ENCODE measurements around the gene VKORC1. TPM values are rescaled to one million over a fixed set of nuclear protein-coding genes. Genes with fewer than 3 reads are reported as not detected.

Gene VKORC1
- polyA plus RNA-seq, 1 donor from 2014 or later: 90.7 TPM

DNA sequence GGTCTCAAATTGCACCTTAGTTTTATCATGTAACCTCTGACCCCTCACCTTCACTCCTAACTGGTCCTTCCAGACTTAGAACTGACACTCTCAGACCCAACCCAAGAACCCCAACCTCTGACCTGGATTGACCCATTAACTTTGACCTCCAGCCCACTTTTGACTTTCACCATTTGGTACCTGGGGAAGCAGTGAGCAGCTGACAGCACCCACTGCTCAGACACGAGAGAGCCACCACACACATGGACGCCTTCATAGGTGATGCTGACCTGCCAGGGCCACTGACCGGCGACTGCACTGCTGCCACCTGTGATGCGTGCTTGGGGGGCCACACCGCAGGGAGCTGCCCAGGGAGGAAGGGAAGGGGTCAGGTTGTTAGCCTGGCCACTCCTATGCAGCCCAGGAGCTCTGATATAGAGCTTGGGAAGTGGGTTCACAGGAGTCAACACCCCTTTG lies 38.5 kb upstream of the VKORC1 start:
- no peak overlapping the region for H3K4me3 Mint-ChIP-seq
- no peaks in the 10 kb centered on the region for H3K4me1 Mint-ChIP-seq
- H3K27me3 Mint-ChIP-seq: no peaks in the 10 kb centered on the region
- peak overlapping the region in 1 of 3 donors; percentile 31 for H3K27ac Mint-ChIP-seq
- H3K9me3 Mint-ChIP-seq: no peaks in the 10 kb centered on the region
- H3K36me3 Mint-ChIP-seq: no peaks in the 10 kb centered on the region

DNA sequence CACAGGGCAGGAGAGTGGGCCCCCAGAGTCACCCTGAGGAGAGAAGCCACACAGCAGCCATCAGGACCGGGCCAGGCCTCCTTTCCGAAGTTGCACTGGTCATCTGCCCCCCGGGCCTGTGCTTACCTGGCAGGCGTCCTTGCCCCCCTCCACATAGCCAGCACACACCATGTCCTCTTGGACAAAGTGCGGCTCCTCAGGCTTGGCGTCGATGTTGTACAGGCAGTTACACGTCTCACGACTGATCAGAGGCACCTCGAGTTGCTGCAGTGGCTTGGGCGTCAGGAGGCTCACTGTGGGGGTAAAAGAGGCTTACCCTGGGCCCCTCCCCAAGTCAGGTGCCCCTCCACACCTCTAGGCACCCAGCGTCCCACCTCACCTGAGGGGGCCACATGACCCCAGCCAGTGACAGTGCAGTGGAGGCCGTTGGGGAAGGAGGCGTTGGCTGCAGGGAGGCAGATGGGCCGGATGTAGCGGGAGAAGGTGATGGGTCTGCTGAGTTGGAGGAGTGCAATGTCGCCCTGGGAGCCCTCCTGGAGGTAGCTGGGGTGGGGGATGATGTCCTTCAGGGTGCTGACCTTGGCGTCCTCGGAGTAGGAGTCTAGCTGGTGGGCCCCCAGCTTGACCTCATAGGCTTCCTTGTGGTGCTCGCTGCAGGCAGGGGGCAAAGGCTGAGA lies 37.8 kb upstream of the VKORC1 start:
- Mint-ChIP-seq H3K9me3 (no peaks in the 10 kb centered on the region), H3K36me3 (no peaks in the 10 kb centered on the region), H3K27ac (peak overlapping the region in 1 of 3 donors; percentile 31), H3K4me1 (no peaks in the 10 kb centered on the region), H3K27me3 (no peaks in the 10 kb centered on the region), H3K4me3 (no peak overlapping the region)

DNA sequence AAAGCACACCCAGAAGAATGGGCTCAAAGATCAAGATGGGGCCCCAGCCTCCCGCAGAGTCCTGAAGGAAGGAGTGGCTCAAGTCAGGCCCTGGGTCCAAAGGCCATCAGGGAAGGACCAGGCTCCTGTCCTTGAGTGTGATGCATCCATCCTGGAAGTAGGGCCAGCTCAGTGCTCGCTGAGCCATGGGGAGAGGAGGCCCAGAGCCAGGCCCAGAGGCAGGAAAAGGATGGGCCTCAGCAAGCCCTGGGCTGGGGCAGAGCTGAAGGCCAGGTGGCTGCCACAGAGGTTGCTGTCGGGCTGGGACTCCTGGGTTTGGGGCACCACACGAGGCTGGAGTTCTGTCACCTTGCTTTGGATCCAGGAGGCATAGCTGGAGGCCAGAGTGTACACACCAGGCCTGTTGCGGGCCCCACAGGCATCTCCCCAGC lies 37.3 kb upstream of the VKORC1 start:
- Mint-ChIP-seq H3K27ac (no peak overlapping the region), H3K9me3 (no peaks in the 10 kb centered on the region), H3K27me3 (no peaks in the 10 kb centered on the region), H3K4me3 (no peak overlapping the region), H3K4me1 (no peaks in the 10 kb centered on the region), H3K36me3 (no peaks in the 10 kb centered on the region)

DNA sequence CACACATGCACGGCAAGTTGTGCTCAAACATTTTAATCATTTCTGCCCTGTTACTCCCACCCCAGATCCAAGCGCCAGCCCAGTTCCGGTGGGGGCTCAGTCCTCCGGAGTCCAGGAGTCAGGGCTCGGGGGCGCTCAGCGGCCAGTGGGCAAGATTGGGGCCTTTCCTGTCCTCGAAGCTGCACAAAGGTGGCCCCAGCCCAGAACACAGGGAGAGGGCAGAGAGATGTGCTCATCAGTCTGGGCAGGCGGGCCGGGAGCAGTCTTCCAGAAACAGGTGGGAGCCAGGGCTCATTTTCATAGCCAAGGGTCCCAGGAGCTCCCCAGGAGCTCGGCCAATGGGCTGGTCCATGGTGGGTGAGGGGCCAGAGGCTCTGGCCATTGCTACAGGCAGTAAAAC lies 36.8 kb upstream of the VKORC1 start:
- H3K4me1 Mint-ChIP-seq: no peaks in the 10 kb centered on the region
- H3K27me3 Mint-ChIP-seq: no peaks in the 10 kb centered on the region
- H3K36me3 Mint-ChIP-seq: no peaks in the 10 kb centered on the region
- no peak overlapping the region for H3K4me3 Mint-ChIP-seq
- H3K9me3 Mint-ChIP-seq: no peaks in the 10 kb centered on the region
- H3K27ac Mint-ChIP-seq: no peak overlapping the region

DNA sequence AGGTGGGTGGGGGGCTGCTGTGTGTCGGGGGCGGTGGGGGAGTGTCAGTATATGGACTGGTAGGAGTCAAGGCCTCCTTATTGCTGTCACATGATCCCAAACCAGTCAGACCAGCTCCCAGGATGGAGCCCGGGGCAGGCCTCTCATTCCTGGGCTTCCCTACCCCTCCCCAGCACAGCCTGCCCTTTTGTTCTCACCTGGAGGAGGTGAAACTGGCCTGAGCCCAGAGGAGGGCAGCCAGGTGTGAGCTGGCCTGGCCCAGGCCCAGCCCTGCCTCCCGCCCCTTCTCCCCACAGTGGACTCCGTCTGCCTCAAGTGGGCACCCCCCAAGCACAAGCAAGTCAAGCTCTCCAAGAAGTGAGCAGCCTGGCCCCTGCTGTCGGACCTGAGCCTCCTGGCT lies 36.3 kb upstream of the VKORC1 start:
- H3K9me3 Mint-ChIP-seq: no peaks in the 10 kb centered on the region
- H3K4me3 Mint-ChIP-seq: no peak overlapping the region
- H3K4me1 Mint-ChIP-seq: peaks cover 0 to under 1% (median 0%) of the 10 kb centered on the region in 3 donors
- H3K36me3 Mint-ChIP-seq: no peaks in the 10 kb centered on the region
- no peaks in the 10 kb centered on the region for H3K27me3 Mint-ChIP-seq
- H3K27ac Mint-ChIP-seq: no peak overlapping the region

DNA sequence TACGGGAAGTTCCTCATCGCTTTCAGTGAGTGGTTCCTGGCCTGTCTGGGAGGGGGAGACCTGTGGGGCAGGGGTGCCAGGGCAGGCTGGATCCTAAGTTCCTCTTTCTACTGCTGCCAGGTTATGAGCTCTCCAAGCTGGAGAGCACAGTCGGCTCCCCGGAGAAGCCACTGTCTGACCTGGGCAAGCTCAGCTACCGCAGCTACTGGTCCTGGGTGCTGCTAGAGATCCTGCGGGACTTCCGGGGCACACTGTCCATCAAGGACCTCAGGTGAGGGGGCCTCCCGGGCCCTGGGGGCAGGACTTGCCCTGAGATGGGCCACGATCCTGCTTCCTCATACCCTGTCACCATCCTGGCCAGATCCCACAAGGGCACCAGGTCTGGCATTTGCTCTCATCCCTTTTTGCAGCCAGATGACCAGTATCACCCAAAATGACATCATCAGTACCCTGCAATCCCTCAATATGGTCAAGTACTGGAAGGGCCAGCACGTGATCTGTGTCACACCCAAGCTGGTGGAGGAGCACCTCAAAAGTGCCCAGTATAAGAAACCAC lies 35.8 kb upstream of the VKORC1 start:
- Mint-ChIP-seq H3K36me3 (no peaks in the 10 kb centered on the region), H3K4me3 (no peak overlapping the region), H3K9me3 (no peaks in the 10 kb centered on the region), H3K27me3 (no peaks in the 10 kb centered on the region), H3K27ac (no peak overlapping the region), H3K4me1 (peaks cover 0 to 2% (median 0%) of the 10 kb centered on the region in 3 donors)

DNA sequence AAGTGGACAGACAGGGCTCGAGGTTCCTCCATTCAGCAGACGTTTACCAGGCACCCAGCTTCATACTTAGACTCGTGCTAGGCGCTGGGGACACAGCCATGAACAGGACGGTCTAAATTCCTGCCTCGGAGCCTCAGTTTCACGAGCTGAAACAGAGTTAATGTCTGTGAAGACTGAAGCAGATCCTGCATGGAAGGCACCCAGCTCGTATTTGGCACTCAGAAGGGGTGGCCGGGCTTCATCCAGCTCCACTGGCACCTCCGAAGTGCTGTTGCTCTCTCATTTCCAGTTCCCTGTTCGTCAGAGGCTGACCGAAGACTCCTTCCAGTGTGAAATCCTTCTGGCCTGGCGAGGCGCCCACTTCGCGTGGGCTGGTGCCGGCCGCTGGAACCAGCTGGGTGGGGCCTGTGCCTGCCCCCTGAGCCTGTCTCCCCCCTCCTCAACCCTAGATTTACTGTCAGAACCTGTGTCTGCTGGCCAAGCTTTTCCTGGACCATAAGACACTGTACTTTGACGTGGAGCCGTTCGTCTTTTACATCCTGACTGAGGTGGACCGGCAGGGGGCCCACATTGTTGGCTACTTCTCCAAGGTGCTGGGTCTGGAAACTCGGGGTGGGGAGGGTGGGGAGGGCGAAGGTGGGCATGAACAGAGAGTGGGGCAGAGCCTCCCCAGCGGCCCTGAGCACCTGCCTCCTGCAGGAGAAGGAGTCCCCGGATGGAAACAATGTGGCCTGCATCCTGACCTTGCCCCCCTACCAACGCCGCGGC lies 35.2 kb upstream of the VKORC1 start:
- Mint-ChIP-seq H3K4me1 (peaks cover 0 to 2% (median 0%) of the 10 kb centered on the region in 3 donors), H3K27ac (no peak overlapping the region), H3K27me3 (no peaks in the 10 kb centered on the region), H3K4me3 (no peak overlapping the region), H3K9me3 (no peaks in the 10 kb centered on the region), H3K36me3 (no peaks in the 10 kb centered on the region)

DNA sequence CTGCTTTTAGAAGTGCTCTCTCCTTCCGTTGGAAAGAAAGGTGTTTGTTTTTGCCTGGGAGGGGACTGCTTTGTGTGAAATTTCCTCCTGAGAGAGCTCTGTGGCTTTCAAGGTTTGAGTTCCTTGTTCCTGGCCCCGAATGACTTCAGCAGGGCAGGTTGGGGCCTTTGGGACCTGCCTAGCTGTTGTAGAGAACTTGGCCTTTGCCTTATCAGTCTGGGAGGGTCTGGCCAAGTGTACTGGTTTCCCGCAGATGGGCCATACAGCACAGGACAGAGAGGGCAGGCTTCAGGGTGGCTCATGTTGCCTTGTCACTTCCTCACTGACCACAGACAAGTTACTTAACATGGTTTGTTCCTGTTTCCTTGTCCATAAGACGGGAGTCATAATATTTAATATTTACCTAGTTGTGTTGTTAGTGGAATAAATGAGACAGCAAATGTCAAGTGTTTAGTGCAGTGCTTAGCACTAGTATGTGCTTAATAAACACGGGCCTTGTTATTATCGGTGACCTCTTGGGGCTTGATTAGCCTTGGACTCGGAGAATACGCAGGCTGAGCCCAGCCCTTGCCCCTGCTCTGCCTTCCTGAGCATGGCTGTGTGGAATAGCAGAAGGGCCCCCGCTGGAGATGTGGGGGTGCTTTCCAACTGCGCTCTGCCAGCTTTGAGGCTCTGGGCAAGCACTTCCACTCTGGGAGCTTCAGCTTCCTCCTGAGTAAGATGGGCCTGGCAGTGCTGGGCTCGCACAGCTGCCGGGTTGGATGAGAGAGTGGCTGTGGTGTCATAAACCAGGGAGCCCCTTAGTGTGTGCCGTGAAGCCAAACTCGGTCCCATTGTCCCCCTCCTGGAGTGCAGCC lies 34.3 kb upstream of the VKORC1 start:
- Mint-ChIP-seq H3K9me3 (no peaks in the 10 kb centered on the region), H3K27me3 (no peaks in the 10 kb centered on the region), H3K4me1 (peaks cover 0 to 2% (median 0%) of the 10 kb centered on the region in 3 donors), H3K36me3 (no peaks in the 10 kb centered on the region), H3K4me3 (peak overlapping the region in 1 of 4 donors; percentile 78), H3K27ac (no peak overlapping the region)

DNA sequence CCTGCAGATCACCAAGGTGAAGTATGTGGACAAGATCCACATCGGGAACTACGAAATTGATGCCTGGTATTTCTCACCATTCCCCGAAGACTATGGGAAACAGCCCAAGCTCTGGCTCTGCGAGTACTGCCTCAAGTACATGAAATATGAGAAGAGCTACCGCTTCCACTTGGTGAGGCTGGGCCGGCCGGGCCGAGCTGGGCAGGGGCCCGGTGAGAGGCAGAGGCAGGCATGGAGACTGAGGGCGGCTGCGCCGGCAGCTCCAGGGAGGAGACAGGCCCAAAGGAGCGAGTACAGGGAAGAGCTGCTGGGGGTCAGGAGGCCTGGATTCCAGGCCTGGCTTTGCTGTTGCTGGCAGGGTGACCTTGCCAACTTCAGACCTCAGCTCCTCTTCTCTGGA lies 32.6 kb upstream of the VKORC1 start:
- no peak overlapping the region for H3K4me3 Mint-ChIP-seq
- H3K9me3 Mint-ChIP-seq: no peaks in the 10 kb centered on the region
- no peaks in the 10 kb centered on the region for H3K27me3 Mint-ChIP-seq
- H3K4me1 Mint-ChIP-seq: peaks cover 0 to 2% (median 0%) of the 10 kb centered on the region in 3 donors
- H3K36me3 Mint-ChIP-seq: no peaks in the 10 kb centered on the region
- no peak overlapping the region for H3K27ac Mint-ChIP-seq

DNA sequence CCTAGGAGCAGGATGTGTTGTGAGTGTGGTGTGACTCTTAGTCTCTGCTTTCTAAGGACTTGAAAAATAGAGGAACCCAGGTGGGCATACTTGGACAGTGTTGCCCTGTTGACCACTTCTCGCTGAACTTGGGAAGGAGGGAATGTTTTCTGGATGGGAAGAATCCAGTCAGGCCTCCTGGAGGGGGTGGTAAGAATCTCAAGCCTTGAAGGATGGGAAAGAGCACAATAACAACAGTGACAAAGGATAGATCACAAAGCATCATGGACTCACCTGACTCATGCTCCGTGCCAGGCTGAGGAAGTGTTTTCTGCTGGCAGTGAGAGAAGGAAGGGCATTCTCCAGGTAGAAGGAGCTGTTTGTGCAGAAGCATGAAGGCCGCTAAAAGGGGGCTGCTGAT lies 31.2 kb upstream of the VKORC1 start:
- Mint-ChIP-seq H3K27me3 (no peaks in the 10 kb centered on the region), H3K27ac (peak overlapping the region in 1 of 3 donors; percentile 86), H3K36me3 (peaks cover 1% of the 10 kb centered on the region), H3K4me1 (peaks cover 0 to 2% (median 0%) of the 10 kb centered on the region in 3 donors), H3K4me3 (no peak overlapping the region), H3K9me3 (no peaks in the 10 kb centered on the region)

DNA sequence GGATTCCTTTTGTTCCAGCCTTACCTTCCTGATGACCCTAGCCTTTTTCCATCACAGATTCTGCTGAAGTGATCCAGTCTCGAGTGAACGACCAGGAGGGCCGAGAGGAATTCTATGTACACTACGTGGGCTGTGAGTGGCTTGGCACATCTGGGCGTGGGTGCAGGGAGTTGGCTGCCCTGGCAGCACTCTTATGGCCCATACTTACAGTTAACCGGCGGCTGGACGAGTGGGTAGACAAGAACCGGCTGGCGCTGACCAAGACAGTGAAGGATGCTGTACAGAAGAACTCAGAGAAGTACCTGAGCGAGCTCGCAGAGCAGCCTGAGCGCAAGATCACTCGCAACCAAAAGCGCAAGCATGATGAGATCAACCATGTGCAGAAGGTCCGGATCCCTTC lies 25.5 kb upstream of the VKORC1 start:
- Mint-ChIP-seq H3K27me3 (no peaks in the 10 kb centered on the region), H3K4me1 (peaks cover 9 to 13% (median 11%) of the 10 kb centered on the region in 3 donors), H3K27ac (peak overlapping the region in 2 of 3 donors; percentile 50 to 70), H3K9me3 (no peaks in the 10 kb centered on the region), H3K36me3 (peaks cover 1% of the 10 kb centered on the region), H3K4me3 (peak overlapping the region in 1 of 4 donors; percentile 56)

DNA sequence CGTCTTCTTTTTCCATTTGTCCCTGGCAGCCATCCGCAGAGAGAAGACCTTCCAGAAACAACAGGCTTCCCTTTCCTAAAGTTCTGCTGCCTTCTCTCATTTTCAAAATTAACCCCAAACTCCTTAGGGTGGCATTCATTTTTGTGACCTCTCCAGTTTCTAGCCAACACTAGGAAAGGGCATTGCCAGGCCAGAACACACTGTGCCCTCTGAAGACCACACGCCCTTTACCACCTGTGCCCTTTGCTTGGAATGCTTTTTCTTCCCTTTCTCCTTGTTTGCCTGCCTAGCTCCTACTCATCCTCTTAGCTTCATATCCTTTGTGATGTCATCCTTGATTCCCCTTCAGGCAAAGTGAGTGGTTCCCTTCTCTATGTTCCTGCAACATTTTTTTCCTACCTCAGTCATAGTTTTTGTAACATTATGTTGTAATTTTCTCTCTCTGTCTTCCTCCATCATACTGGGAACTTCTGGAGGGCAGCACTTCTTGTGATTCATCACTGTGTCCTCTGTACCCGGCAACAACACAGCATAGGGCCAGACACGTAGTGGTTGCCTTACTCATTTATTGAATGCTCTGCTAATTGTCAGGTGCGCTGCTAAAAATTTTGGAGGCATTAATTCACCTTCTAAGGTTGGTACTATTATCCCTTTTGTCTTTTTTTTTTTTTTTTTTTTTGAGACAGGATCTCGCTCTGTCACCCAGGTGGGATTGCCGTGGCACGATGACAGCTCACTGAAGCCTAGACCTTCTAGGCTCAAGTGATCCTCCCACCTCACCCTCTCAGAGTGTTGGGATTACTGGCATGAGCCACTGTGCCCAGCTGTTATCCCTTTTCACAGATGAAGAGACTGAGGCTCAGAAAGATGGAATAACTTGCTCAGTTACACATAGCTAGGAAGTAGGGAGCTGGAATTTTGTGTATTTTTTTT lies 23.9 kb upstream of the VKORC1 start:
- Mint-ChIP-seq H3K4me1 (peaks cover 9 to 13% (median 13%) of the 10 kb centered on the region in 3 donors), H3K9me3 (no peaks in the 10 kb centered on the region), H3K36me3 (peaks cover 1% of the 10 kb centered on the region), H3K27me3 (no peaks in the 10 kb centered on the region), H3K4me3 (peak overlapping the region; percentile 78 to 95 (median 90)), H3K27ac (peak overlapping the region; percentile 70 to 94 (median 88))

DNA sequence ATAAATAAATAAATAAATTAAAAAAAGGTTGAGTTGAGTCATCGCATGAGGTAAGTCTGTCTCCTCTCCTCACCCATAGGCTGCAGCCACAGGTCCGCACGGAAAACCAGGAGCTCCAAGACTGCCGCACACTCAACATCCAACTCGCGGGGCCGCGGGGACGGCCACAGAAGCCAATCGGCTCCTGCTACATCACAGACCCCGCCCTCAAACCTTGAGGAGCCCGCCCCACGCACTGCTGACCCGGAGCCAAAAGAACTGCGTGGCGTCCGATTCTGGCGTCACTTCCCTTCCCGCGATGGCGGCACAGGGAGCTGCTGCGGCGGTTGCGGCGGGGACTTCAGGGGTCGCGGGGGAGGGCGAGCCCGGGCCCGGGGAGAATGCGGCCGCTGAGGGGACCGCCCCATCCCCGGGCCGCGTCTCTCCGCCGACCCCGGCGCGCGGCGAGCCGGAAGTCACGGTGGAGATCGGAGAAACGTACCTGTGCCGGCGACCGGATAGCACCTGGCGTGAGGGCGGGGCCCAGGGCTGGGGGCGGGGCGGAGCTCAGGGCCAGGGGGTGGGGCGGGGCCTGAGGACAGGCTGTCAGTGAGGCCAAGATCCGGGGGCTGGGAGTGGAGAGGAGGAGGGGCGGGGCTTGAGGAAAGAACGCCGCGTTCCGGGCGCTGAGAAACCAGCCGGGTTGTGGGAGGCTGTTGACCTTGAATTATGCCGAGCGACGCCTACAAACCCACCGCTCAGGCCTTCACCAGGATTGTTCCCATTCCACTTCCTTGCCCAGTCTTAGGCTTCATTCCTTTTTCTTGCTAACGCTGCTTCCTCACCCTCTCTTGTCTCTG lies 23.0 kb upstream of the VKORC1 start, which contains the start of gene KAT8:
Gene KAT8, plus strand, starts transcription at position 281 of the 839 bp plus-strand sequence. Its CDS starts 18 bp downstream, at position 299.
- Mint-ChIP-seq H3K27me3 (no peaks in the 10 kb centered on the region), H3K36me3 (peaks cover 1% of the 10 kb centered on the region), H3K9me3 (no peaks in the 10 kb centered on the region), H3K27ac (peak within 1 kb of the TSS; percentile 70 to 94 (median 88)), H3K4me1 (peaks cover 9 to 13% (median 13%) of the 10 kb centered on the region in 3 donors), H3K4me3 (peak within 1 kb of the TSS; percentile 78 to 95 (median 90))
